Activated effector memory CD4-positive, alpha-beta T cell treated with Interleukin-2 at 50 U/mL for 16 hours (primary cell): ENCODE results near the gene QPRT.
"Not testable (repeated sequence)": the region's sequence is repeated elsewhere in the genome, so short reads cannot be mapped to it uniquely, and the experiment has no call there.

Experiments
- DNase-seq: peaks from one replicate; pipeline ENCODE4 v3.0.0-alpha.2; 2020

Gene QPRT

DNA sequence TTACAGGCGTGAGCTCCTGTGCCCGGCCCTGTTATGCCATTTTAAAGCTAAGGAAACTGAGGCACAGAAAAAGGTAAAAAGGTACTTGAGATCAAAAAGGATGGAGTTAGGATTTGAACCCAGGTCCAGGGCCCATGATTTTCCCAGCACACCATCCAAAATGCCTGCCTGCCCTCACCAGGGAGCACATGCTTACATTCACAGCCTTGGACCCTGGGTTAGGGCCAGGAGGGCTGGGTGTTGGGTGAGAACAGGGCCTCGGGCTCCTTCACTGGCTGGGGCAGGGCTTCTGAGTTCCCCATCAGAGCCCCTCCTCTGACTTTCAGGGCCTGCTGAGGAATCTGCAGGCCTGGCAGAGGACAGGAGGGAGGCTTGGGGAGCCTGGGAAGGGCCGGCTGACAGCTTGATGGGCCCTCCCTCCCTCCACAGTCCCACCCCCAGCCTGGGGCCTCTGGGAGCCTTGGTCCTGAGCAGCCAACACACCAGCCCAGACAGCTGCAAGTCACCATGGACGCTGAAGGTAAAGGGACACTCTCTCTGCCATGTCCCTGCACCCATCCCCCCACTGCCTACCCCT is at the start of gene QPRT:
Gene QPRT (plus strand): TSS at position 490 of the 577 bp plus-strand sequence. CDS start 18 bp downstream, at position 508.
- no peak for DNase-seq

DNA sequence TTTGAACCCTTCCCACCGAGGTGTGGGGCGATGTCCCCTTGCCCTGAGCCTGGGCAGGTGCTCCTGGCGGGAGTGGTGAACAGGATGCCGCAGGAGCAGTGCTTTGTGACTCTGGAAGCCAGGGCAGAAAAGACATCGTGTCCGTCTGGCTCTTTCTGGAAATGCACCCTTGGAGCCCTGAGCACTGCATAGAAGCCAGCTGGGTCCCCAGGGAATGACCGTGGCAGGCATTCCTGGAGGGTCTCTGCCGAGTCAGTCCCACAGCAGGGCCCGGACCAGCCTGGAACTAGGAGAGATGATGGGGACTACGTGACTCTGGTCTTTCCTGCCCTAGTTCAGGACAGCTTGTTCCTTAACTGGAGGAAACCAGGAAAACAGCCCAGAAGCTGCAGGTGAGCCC is 49.7 kb upstream of the QPRT start:
- DNase-seq: not testable (repeated sequence)

DNA sequence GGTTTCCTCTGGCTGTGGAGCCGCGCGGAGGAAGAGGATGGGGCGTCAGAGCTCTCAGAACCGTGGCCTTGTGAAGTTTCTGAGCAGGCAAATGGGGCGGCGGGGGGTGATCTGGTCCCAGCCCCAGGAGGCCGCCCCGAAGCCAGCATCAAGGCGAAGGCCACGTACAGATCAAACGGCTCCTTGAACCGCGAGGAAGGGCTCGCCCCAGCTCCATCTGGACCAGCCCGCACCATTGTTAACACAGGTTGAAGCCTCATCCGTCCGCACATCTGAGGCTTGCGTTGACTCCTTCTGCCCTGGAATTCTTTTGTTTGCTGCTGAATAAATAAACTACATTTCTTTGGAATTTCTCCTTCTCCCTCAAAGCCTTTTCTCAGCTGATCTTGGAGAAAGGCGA is 47.3 kb upstream of the QPRT start:
- not testable (repeated sequence) for DNase-seq

DNA sequence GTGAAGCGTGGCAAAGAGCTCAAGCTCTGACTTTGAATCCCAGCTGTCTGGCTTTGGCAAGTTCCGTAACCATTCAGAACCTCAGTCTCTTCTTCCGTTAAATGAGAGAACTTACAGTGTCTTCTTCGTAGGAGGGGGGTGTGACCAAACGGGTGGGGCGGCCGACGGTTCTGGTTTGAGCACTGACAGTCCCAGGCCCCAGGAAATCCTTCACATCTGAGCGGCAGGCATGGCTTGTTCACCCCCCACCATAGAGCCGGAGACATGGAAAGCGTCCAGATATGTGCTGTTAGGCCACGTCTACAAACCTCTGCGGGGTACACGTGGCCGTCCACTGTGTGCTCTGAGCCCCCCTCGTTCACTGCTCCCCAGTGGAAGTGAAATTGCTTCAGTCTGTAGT is 43.1 kb upstream of the QPRT start:
- DNase-seq: not testable (repeated sequence)

DNA sequence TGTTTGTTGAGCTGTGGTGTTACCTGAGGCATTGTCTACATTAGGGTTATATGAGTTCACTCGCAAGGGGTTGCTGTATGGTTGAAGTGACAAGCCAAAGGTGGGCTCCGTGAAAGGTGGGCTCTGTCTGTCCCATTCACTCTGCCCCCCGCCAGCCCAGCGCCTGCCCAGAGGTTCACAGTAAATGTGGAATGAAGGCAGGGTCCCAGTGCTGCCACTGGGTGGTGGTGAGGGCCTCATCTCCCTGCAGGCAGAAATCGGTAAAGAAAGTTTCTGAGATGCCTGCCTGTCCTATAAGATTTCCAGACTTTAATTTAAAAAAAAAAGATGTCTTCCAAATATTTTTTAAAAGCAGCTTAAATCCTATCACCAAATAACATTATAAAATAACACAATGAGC is 42.6 kb upstream of the QPRT start:
- not testable (repeated sequence) for DNase-seq

DNA sequence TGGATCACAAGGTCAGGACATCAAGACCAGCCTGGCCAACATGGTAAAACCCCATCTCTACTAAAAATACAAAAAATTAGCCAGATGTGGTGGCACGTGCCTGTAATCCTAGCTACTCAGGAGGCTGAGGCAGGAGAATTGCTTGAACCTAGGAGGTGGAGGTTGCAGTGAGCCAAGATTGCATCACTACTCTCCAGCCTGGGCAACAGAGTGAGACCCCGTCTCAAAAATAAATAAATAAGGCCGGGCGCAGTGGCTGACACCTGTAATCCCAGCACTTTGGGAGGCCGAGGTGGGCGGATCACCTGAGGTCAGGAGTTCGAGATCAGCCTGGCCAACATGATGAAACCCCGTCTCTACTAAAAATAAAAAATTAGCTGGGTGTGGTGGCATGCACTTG is 40.2 kb upstream of the QPRT start:
- not testable (repeated sequence) for DNase-seq

DNA sequence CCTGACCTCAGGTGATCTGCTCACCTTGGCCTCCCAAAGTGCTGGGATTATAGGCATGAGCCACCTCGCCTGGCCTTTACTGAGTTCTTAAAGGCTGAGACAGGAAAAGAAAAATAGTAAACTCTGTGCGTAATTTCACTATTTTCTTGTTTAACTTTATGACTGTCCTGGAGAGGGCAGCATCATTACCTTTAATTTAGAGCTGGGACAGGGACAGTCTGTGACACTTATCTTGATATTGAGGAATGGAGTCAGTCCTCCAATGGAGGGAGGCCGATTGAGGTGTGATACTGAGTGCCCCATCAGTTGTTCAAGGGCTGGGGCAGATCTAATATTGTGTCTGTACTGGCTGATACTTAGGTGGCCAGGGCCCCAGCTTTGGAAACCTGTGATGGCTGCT is 37.4 kb upstream of the QPRT start:
- no peak for DNase-seq

DNA sequence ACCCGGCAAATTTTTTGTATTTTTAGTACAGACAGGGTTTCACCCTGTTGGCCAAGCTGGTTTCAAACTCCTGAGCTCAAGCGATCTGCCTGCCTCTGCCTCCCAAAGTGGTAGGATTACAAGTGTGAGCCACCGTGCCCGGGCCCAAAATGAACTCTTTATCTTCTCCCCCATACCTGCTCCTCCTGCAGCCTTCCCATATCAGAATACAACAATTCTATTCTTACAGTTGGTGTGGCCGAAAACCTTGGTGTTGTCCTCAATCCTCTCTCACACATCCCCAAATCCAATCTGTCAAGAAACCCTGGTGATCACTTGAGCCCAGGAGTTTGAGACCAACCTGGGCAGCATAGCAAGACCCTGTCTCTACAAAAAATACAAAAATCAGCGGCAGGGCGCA is 35.4 kb upstream of the QPRT start:
- DNase-seq: no peak

DNA sequence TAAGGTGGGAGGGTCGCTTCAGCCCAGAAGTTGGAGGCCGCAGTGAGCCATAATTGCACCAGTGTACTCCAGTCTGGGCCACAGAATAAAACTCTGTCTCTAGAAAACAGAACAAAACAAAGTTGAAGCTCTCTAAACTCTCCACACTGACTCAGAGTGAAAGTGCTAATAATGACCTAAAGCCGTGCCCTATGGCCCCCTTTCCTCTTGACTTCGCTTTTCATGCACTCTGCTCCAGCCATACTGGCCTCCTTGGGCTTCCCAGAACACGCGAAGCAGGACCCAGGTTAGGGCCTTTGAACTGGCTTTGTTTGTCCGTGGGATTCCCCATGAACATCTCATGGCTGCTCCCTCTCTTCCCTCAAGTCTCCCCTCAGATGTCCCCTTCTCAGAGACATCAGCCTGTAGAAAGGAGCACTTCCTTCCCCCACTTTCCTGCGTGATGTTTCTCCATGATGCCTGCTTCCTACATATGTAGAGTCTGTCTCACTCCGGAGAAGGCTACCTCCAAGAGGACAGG is 34.6 kb upstream of the QPRT start:
- no peak for DNase-seq

DNA sequence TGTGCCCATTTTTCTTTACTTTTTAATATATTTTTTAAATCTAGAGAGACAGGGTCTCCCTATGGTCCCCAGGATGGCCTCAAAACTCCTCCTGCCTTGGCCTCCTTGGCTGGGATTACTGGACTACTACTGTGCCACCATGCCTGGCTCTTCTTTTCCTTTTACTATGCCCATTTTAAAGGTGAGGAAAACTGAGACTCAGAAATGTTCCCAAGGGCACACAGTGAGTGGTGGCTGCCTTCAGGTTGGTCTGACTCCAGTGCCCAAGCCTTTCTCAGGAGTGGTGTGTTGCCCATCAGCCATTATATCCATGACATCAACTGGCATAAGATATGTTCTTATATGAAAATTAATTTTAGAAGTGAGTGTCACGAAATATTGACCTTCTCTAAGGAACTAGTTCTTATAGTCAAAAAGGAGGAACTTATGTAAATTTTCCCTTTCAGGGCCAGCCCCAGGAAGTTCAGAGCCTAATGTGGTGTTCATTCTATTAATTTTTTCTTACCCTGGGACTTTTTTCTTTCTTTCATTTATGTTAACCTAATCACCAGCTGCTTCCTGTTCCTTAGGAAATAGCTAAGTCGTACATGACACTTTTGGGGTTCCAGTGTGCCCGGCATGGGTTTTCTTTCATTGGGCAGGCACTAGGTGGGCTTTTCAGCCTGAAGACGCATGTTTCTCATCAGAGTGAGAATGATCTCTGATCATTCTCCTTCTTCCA is 33.8 kb upstream of the QPRT start:
- DNase-seq: no peak

DNA sequence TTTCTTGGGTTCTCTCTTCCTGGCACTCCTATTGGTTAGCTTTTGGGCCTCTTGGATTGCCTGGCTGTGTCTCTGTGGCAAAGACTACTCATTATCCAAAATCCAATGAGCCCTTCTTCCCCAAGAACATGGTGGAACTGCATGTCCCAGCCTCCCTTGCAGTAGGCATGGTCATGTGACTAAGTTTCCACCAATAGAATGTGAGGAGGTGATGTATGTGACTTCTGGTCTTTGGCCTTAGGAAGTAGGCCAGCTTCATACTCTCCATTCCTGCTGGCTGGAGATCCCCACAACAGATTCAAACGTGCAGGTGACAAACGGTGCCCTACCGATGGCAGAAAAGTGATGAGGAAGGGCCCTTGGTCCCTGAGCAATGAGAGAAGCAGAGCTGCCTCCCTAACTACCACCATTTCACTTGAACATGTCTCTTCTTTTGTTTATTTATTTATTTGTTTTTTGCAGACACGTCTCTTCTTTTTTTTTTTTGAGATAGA is 33.2 kb upstream of the QPRT start:
- no peak for DNase-seq

DNA sequence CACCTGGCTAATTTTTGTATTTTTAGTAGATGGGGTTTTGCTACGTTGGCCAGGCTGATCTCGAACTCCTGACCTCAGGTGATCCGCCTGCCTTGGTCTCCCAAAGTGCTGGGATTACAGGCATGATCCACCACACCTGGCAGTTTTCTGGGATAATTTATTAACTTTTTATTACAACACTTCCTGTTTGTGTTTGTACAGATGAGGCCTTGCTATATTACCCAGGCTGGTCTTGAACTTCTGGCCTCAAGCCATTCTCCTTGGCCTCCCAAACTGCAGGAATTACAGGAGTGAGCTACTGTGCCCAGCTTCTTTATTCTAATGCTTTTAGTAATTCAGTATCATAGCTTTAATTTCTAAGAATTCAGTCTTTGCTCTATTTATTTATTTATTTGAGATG is 32.0 kb upstream of the QPRT start:
- no peak for DNase-seq

DNA sequence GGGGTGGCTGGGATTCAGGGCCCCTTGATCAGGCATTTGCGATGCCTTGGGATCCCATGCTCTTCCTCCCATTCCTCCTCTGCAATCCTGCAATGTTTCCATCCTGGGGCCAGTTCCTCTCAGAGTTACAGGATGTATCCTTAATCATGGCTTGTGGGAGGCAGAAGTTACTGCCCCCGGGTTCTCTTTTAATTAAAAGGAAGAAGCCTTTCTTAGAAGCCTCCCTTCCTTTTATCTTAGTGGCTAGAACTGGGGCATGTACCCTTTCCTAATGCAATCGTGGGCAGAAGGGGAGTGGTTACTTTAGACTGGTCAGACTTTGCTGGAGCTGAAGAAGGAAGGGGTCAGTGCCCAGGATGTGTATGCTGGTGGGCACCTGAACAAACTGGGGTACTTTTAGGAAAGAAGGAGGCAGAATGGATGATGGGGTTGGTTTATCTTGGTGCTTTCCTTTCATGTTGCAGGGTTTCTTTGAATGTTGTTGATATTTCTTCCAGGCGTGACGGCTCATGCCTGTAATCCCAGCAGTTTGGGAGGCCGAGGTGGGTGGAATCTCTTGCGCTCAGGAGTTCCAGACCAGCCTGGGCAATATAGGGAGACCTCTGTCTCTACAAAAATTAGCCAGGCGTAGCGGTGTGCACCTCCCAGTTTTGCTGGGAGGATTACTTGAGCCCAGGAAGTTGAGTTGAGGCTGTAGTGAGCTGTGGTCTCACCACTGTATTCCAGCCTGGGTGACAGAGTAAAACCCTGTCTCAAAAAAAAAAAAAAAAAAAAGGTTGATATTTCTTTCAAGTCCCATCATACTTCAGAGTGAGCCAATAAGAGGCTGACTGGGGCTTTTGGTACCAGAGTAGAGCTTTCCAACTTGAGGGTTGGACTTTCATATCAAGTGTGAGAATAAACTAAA is 29.1 kb upstream of the QPRT start:
- no peak for DNase-seq

DNA sequence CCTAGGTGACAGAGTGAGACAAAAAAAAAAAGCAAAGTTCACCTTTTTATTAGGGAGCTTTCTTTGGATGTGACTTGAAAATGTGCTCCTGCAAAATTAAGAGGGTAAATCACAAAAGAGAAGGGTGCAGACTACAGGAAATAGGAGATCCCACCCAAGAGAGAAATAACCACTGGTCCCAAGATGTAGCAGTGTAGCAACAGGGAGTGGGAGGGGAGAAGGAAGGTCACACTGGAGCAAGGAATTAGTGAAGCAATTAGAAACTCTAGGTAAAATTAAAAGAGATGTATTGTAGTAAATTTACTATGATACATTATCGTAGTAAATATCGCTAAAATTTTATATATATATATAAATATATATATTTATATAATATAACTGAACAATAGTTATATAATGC is 28.2 kb upstream of the QPRT start:
- DNase-seq: no peak

DNA sequence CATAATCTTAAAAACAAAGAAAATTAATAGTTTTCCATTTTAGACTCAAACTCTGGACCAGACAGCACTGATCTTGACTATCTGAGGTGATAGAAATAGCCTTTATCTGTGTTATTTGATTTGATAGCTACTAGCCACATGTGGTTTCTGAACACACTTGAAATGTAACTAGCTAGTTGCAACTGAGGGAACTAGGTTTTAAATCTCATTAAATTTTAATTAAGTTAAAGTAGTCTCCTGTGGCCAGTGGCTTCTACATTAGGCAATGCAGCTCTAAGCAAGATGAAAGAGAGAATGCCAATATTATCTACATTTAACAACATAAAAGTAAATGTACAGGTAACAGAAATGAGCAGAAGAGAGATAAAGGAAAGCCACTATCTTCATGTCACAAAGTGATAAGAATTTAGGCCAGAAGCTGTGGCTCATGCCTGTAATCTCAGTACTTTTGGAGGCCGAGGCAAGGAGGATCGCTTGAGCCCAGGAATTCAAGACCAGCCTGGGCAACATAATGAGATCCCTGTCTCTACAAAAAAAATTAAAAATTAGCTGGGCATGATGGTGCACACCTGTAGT is 27.1 kb upstream of the QPRT start:
- DNase-seq: no peak

DNA sequence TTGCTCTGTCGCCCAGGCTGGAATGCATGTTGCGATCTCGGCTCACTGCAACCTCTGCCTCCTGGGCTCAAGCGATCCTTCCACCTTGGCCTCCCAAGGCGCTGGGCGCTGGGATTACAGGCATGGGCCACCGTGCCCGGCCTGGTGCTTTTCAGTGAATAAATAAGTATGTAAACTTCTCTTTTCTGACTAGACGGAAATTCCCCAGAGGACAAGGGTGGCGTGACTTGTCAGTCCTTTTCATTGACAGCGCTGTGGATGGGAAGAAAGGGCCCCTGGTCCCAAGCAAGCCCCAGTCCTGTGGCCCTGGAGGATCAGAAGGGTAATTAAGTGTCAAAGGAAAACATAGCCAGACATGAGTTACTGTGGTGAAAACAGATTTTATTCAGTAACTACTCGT is 25.5 kb upstream of the QPRT start:
- no peak for DNase-seq

DNA sequence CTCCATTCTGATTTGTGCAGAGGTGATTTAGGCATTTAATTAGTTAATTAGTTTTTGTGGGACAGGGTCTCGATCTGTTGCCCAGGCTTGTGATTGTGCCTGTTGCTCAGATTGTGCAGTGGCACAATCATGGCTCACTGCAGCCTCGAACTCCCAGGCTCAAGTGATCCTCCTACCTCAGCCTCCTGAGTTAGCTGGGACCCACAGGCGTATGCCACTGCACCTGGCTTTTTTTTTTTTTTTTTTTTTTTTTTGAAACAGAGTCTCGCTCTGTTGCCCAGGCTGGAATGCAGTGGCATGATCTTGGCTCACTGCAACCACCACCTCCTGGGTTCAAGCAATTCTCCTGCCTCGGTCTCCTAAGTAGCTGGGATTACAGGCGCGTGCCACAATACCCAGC is 25.1 kb upstream of the QPRT start:
- not testable (repeated sequence) for DNase-seq

DNA sequence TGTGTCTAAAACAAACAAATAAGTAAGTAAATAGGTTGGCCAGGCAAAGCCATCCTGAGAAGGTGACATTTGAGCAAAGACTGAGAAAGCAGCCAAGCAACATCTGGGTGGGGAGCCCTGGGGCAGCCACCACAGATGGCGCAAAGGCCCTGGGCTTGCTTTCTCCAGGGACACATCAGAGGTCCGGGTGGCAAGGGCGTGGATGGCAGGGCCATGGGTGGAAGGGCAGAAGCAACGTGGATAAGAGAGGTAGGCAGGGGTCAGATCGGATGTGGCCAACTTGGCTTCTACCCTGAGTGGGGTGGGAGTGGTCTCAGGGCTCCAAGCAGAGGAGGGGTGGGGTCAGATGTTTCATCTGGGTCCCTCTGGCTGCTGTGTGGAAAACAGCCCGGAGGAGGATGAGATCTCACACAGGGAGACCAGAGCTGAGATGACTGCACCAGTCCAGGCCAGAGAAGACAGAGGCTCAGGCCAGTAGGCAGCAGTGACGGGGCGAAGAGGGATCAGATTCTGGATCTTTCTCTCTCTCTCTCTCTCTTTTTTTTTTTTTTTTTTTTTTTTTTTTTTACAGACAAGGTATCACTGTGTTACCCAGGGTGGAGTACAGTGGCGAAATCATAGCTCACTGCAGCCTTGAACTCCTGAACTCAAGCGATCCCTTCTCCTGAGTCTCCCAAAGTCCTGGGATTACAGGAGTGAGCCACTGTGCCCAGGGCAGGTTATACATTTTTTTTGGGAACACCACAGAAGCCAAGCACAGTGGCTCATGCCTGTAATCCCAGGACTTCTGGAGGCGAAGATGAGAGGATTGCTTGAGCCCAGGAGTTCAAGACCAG is 22.1 kb upstream of the QPRT start:
- DNase-seq: no peak

DNA sequence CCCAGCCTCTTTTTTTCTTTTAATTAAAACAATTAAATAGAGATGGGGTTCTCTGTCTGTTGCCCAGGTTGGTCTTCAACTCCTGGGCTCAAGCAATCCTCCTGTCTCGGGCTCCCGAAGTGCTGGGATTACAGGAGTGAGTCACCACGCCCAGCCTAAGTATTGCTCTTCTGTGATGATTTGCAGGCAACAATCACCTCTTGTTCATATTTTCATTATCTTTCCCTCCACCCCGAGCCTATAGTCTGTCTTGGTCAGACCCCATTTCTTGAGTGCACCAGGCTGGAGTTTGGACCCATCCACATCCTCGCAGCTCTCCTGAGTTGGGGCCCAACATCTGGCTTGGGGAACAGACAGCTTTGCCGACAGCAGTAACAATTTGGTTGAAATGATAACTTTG is 20.3 kb upstream of the QPRT start:
- no peak for DNase-seq

DNA sequence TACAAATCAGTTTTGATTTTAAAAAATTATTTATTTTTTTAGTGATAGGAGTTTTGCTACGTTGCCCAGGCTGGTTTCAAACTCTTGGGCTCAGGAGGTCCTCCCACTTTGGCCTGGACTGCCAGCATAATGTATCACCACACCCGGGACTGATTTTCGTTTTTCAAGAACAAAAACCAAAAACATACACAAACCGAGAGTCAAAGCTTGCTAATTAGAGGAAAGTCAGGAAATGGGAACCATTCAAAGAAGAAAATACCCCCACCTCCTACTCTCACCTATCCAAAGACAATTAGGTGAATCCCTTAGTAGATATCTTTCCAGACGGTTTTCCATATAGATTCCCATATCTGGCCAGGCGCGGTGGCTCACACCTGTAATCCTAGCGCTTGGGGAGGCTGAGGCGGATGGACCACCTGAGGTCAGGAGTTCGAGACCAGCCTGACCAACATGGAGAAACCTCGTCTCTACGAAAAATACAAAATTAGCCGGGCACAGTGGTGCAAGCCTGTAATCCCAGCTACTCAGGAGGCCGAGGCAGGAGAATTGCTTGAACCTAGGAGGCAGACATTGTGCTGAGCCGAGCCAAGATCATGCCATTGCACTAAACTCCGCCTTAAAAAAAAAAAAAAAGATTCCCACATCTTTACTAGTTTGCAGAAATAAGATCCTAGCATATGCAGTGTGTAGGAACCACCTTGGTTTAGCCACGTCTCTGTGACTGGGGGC is 16.8 kb upstream of the QPRT start:
- DNase-seq: no peak

DNA sequence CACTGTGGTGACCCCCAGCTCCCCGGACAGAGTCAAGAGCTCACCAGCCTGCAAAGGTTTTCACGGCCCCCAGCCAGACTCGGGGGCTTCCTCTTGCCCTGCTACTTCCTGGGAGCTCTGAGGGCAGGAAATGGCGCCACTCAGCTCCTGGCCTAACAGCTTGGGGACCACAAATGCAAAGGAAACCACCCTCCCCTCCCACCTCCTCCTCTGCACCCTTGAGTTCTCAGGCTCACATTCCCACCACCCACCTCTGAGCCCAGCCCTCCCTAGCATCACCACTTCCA is 16.3 kb upstream of the QPRT start:
- no peak for DNase-seq
